GM19324 (cell line): ENCODE measurements around the gene ZFP62.

Experiments used
- ATAC-seq: cut with Tn5 transposase; IDR thresholded peaks from one replicate; pipeline ENCODE4 v1.9.1; 2021; ENCODE audit warnings: mild to moderate bottlenecking, moderate library complexity; ENCODE audit not compliant: unreplicated experiment, low FRiP score

The ZFP62 gene

DNA sequence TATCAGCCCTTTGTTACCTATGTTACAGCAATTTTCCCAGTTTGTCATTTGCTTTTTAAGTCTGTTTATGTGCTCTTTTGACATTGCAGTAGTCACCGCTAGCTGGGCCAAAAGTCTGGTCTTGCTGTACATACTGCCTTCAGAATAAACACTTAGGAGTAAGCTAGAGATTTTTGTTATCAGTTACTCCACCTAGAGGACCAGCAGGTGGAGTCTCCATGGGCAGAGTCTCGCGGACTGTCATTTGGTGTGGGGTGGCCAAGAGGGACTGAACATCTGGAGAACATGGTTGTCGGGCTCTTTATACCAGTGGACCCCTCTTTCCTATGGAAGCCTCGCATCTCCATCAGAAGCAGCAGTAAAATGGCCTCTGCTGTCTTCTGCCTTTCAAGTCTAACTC lies 47.7 kb downstream of the ZFP62 start:
- no peak for ATAC-seq

DNA sequence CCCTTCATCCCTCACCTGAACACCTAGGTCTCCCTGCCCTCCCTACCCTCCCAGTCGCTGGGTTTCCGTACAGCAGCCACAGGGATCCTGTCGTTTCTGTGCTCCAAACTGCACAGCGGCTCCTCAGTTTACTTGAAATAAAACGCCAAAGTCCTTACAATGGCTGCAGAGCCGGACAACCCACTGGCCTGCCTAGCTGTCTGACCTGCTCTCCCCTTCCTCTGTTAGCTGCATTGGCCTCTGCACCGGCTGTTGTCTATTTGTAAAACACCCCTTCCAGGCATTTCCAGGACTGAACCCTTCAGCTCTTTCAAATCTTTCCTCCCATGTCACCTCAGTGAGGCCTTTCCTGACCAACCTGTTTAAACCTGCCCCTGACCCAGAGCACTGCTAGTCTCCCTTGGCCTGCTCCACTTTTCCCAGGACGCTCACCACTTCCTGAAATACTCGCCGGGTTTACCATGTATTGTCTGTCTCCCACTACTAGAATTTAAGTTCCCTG lies 49.4 kb downstream of the ZFP62 start:
- no peak for ATAC-seq

DNA sequence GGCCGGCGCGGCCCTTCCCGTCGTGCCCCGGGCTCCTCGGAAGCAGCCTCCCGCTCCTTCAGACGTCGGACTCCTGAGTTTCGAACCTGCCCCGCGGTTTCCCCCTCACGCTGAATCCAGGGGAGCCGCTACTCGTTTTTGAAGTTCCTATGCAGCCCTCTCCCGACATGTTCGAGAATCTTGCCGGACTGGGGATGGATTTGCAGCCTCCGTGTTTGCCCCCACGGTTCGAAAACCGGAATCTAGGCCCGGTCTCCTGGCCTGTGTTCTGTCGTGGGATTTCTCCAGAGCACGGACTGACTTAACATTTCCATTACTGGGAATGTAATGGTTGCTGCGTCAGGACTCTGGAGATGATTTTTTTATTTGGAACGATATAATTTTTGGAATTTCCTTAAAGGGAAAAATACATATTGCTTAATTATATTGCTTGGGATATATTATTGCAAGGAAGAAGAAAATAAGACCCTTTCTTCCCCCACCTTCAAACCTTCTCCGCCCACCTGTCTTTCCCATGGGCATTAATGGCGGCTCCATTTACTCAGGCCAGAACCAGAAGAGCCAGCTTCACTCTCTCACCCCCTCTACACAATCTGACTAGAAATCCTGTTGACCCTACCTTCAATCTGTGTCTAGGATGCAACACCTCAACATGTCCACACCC lies 50.0 kb downstream of the ZFP62 start:
- no peak for ATAC-seq

DNA sequence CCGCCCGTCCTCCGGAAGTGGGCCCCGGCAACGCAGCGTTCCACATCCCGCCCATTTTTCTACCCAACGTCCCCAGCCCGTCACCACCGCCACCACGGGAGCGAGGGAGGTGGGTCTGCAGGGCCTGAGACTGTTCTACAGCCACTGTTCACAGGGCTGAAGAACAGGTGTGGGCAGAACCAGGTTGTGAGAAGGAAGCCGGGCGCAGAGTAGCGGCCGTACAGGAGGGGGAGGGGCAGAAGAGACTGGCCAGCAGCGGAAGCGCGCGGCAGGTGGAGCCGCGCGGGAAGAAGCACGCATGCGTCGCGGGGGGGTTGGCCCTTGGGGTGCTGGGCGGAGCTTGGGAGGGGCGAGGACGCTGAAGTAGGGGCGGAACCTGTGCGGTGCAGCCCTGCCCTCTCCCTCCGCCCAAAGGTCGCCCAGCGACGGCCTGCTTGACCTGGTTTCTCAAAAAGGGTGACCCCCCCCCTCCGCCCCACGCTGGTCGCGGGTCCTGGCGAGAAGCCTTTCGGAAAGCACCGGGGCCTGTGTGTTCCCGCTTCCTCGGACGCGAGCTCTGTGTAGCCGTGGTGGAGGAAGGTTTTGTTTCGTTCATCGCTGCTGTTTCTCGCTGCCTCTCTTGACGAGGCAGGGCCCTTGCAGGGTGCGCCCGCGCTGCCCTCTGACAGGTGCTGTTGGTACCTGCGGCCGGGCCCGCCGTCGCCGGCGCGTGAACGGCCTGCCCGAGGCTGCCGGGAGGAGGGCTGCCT lies 50.7 kb downstream of the ZFP62 start:
- ATAC-seq: peak; percentile 80

DNA sequence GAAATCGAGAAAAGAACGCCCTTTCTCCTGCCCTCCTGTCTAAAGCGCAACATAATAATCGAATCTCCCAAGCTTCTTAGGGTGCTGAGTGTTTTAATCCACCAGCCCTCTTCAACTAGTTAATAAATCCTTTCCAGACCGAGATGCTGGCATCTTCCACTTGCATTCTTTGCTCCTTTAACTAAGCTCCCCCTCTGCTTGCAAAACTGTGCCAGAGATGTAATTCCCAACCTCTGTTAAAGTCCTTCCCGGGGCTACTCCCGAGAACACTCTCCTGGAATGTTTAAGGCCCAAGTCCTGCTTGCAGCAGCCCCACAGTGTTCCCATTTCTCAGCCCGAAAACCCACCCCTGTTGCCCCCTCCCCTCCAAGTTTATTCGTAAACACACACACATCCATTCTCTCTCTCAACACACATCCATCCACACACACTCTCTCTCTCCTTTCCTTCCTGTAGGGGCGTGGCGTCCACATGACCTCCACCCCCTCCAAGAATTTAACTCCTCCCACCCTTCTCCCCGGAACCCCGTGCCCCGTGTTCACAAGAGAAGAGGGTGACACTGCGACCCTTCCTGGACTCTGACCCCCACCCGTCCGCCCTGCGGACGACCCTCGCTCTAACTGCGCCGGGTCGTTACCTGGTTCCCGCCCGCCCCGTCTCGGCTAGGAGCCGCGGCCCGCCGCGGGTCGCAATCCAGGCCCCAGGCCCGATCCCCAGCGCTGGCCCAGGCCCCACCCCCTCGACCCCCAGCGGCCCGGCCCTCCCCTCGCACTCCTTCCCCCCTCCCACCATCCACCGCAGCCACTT lies 51.5 kb downstream of the ZFP62 start:
- peak; percentile 70 for ATAC-seq

DNA sequence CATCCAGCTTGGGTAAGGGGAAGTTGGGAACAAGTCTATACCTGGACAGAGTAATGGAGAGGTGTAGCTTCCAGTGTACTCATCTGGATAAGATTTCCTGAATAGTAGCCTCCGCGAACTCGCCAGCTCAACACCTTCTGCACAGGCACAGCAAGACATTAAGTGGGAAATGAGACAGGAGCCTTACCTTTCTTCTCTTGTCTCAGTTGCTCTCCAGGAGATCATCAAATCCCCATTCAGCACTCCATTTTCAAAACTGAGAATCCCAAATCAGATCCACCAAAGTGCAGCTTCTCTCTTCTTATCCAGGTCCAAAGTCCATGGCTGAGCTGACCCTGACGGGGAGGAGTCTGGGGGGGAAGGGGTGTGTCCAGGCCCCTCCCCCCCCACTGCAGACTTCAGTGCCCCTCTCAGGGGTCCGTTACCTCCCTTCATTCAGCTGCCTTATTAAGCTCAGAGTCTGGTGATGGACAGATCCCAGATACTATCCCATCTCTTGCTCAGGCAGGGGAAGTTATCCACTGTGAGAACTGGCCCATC lies 52.5 kb downstream of the ZFP62 start:
- no peak for ATAC-seq

DNA sequence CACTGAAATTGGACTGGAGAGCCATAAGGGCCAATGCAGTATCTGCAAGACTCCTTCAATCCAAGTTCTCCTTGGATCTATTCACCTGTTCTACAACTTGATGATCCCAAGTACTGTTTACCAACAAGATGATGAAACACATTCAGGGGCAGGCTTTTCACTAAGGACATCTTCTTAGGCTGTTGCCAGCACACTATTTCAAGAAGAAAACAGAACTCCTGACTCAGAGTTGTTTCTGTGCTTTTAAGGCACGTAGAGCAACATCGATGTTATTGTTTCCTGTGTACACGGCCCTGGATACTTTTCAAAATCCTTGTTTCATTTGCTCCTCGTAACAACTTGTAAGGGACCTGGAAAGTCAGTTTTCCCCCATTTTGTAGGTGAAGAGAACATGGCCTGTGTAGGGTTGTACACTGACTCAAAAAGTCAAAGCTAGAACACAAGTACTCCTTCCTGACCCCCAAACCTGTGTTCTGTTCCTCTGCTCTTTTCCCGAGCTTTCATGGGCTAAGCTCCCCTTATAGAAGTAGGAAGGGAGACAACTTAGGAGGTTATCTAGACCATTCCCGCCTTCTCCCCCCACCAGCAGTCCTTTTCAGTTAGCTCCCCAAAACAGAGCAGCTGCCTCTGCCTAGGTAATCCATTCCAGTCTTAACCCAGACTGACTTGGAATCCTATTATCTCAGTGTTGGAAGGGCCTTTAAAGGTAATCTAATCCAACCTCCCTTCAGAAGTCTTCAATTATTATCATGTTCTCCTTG lies 53.2 kb downstream of the ZFP62 start:
- no peak for ATAC-seq

DNA sequence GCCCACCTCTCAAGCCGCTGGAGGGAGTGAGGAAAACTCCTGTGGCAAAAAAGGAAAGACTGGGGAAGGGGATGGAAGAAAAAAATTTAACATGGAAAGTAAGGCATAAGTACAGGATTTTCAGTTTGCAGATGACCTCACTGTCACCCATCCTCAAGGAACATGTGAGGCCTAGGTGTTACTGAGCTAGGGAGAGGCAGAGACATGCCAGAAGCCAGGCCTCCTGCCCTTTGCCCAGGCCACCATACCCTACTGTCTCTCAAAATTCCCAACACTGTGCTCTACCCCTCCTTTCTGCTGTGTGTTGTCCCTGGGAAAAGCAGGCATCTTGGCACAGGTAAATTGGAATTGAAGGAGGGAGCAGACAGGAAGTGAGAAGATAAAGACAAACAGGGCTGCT lies 54.0 kb downstream of the ZFP62 start:
- ATAC-seq: no peak

DNA sequence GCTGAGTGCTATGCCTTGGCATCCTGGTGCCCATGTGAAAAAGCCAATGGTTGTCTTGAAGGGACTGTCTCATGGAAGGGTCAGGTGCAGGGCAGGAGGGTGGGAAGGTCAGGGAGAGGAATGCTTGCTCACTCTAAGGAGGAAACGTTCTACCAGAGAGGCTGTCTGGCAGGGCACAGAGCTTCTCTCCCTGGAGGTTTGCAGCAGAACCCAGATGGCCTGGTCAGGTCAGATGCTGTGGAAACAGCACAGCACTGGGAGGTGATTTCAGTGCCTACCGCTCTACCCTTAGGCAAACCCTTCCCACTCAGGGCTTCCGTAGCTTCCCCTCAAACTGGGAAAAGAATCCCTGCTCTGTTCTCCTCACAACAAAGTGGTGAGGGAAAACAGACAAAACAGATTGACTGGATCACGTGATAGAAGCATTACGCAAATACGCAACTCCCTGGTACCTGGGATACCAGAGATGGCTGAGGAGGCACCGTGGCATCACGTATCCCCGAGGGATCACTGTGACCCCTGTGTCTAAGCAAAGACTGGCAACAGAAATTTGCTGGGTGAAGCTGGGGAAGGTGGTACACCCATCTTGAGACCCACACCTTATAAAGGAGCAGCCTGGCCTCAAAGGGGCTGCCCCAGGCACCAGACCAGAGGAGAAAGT lies 54.6 kb downstream of the ZFP62 start:
- ATAC-seq: no peak

DNA sequence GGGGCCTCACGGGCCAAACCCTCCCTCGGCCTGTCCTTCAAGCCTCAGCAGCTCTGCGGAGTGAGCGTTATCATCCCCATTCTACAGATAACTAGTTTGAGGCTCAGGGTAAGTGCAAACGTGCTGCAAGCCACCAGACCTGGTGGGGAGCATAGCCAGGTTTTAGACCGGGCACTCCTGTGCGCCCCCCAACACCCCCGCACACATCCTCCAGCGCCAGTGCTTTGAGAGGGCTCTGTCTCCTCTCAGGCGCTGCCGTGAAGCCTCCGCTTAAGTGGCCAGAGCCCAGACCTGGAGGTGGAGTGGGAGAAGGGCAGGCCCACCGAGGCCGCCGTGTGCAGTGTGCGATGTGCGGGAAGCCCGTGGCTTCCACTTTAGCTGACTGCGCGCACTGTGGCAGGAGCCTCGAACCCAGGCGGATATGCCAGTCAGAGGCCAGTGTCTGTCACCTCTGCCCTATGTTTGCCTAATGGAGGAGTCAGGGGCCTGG lies 56.9 kb downstream of the ZFP62 start:
- ATAC-seq: peak; percentile 0

DNA sequence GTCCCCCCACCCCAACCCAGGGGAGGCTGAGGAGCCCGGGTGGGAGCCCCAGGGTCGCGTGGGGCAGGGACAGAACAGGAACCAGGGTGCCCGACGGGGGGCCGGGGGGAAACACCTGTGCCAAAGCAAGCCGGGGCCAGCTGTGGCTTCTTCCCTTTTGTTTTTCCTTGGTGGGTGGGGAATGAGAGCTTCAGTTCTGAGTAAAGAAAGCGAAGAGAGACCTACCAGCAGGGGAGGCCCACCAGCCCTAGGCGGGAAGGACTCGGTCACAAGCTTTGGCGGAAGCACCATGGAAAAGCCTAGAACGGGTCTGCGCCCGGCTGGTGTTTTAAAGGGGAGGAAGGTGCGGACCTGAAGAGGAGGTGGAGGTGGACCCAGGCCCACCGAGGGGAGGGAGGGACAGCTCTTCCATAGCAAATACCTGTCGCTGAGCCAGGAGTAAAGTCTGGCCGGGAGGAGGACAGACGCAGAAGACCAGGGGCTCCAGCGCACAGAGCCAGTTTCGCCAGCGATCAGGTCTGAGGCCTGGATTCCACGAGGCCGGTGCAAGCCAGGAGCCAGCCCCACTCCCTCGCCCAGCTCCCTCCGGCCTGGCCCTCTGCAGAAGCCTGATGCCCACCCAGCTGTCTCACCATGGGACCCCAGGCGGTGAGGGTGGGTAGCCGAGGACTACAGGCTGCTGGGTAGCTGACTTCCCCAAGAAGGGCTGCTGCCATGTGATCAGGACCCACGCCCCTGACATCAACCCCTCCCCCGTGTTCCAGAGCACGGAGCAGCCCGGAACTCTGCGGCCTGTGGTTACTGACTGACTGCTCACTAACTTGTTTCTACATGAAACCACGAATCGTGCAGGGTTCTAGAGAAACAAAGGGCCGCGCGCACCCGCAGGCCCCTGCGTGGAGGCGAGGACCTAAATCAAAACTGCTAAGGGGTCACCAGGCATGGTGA lies 57.6 kb downstream of the ZFP62 start:
- ATAC-seq: peak; percentile 64

DNA sequence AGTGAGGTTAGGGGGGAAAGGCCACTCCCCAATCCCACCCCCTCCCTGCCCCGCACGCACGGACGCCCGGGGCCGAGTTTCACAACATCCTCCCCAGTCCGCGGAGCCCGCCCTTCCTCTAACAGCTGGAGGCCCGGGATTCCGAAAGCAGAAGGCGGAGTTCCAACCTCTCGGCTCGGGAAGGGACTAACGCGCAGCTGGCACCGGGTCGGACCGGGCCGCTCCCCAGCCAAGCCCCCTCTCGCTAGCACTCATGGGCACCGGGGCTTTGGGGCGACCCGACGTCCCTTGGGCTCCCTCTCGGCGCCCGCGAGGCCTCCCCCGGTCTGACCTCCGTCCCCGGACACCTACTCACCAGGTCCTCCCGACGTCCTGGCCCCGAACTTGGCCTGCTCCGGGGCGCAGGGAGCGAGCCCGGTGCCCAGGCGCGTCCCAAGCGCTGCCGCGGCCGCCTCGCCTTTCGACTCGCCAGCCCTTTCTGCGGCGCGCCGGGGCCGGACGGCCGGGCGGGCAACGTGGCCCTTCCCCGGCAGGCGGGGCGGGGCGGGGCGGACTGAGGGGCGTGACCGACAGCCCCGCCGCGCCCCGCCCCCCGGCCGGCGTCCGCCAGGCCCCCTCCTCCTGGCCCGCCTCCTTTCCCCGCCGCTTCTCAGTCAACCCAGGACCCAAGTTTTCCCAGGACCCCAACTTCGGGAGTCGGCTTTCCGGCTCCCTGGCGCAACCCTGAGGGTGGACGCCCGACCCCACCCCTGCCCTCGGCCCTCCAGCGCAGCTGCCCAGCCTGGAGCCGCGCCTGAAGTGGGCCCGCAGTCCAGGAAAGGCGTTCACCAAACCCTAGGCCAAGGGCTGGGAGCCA lies 58.5 kb downstream of the ZFP62 start, which contains the start of gene MGAT1:
MGAT1 (minus strand) TSS at position 482 of the 856 bp plus-strand sequence. CDS start 9,835 bp downstream, outside the sequence.
- ATAC-seq: peak; percentile 52

DNA sequence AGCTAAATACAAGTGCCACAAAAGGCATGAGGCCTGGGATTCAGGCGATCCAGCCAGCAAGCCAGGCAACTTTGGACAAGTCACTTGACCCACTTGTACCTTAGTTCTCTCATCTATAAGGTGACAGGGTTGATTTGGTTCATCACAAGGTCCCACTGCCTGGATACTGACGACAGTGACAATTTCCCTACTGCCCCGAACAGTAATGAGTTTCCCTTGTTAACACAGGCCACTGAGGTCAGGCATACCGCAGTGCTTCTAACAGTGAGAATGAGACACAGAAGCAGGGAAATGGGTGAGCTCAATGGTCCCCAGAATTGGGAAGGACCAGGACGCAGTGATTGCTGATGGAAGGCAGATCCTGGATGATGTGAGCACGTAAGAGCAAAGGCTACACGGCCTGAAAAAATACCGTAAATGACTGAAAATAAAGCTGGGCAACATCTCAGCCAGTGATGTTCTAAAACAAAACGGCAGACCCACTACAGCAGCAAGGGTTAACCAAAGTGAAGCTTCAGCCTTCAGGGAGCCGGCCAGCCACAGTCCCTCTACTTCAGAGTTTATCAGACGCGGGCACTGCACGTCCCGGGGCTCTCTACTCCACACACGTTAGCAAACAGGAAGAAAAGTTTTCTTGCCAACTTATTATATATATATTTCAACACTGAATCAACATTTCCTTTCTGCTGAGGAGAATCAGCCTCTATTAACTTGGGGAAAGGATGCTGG lies 59.3 kb downstream of the ZFP62 start:
- ATAC-seq: no peak

DNA sequence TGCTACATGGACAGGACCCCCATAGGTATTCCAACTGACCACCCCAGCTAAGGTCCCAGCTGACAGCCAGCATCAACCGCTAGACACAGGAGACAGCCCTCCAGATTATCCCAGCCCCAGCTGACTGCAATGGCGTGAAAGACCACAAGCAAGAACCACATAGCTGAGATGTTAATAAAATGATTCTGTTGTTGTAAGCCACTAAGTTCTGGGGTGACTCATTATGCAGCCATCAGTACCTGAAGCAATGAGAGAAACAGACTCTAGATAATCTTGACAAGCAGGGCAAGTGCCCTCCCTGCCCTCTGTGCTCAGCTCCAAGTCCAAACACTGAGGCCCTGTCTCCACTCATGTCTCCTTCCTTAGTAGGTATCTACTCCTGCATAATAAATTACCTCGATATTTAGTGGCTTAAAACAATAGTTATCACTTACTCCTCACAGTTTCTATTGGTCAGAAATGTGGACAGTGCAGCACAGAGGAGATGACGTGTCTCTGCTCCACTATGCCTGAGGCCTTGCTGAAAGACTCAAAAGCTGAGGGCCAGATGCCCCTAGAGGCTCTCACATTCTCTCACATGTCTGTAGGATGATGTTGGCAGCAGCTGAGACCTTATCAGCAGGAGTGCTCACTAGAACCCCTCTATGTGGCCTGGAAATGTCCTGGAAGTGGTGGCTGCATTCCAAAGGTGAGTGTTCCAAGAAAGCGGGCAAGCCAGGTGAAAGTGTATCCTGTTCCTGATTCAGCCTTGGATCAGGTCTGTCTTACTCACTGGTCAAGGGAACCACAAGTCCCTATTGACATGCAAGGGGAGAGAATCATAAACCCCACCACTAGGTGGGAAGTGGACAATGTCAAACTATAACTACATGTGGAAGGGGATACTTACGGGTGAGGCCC lies 60.9 kb downstream of the ZFP62 start:
- no peak for ATAC-seq

DNA sequence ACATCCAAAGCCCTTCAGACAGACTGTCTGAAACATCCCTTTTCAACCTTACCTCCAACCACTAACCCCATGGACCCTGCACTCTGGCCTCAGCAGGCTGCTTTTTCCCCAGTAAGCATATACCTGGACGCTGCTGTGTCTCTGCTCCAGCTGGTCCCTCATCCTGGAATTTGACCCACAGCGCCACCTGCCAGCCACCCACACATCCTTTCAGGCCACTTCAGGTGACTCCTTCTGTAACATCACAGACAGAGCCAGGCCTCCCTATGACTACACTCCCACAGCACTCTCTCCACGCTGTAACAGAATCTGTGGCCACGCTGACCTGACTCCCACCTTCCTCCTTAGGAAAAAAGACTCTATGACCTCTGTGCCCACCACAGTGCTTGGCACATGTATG lies 61.9 kb downstream of the ZFP62 start:
- no peak for ATAC-seq

DNA sequence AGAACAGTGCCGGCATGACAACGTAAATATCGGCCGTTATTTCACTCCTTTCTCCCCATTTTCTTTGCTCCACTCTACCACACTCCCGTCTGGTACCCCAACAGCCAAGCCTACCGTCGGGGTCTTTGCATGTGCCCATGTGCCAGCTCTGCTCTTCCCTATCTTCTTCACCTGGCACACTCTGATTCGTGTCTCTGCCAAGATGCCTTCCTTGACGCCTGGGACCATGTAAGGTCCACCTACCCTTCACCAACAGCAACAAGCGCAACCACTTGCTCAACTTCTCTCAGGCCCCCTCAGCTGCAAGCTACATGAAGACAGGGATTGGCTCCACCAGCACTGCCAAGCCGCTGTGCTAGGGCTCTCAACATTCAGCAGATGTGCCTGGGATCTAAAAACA lies 62.9 kb downstream of the ZFP62 start:
- no peak for ATAC-seq
